ENCODE results near the gene PHF21B.

- TF ChIP-seq CTCF (conservative IDR thresholded peaks at IDR 0.05 in 1 of 2, IDR thresholded peaks at IDR 0.05 in 1 of 2; ENCODE audit: extremely low read depth in 1 of 2, insufficient read depth in 1 of 2, low read depth in 1 of 2, low read length in 2 of 2) (no peak), EZH2 (IDR thresholded peaks at IDR 0.05; ENCODE audit: borderline replicate concordance, low read length) (no peak)
Measured at GRCh38 chr22:44862281-44862680, 147.5 kb downstream of the PHF21B start.
